Left lung (tissue), 10 donors: ENCODE data around the gene SAMD3. TPM values are rescaled to one million over a fixed set of nuclear protein-coding genes. Genes with fewer than 3 reads are reported as not detected.
A peak's percentile ranks its signal among the peaks of the same experiment; 100 is the strongest.

Source experiments
- ATAC-seq: fragments of 200-7000 bp; cut with Tn5 transposase; one replicate; pipeline ENCODE4 v1.9.1; 2020; ENCODE audit warnings: moderate library complexity
- DNase-seq, 4 donors: peaks; one replicate each; pipeline ENCODE4 v3.0.0-alpha.2; 2013 to 2020
- H3K27ac ChIP-seq, 2 donors: fragments of 200-600 bp; sonication (generic) in 1 of 2; one replicate each; pipeline versions ENCODE4 v1.5.0 to v1.8.0; 2020 to 2021
- H3K27me3 ChIP-seq, 2 donors: fragments of 200-600 bp; sonication (generic) in 1 of 2; one replicate each; pipeline versions ENCODE4 v1.5.0 to v1.8.0; 2020 to 2021
- H3K36me3 ChIP-seq, 2 donors: fragments of 200-600 bp; sonication (generic) in 1 of 2; one replicate each; pipeline versions ENCODE4 v1.5.0 to v1.8.0; 2020 to 2021
- H3K4me1 ChIP-seq, 2 donors: fragments of 200-600 bp; one replicate each; pipeline ENCODE4 v1.8.0; 2021
- H3K4me3 ChIP-seq, 2 donors: fragments of 200-600 bp; sonication (generic) in 1 of 2; one replicate each; pipeline versions ENCODE4 v1.5.0 to v1.8.0; 2020 to 2021; ENCODE audit warnings: mild to moderate bottlenecking in 1 of 2
- H3K9me3 ChIP-seq, 2 donors: fragments of 200-600 bp; sonication (generic) in 1 of 2; one replicate each; pipeline versions ENCODE4 v1.5.0 to v1.8.0; 2020 to 2021
- intact Hi-C, 2 donors: fragments of 100-400 bp; cut with DNase I; formaldehyde crosslinking; loops; one replicate each; pipeline versions ENCODE4 v1.11.2 to v1.14.2; 2022
- polyA plus RNA-seq, 6 donors: library from polyadenylated mRNA; unstranded; fragments of 120-200 nt; gene quantifications; one replicate each; pipeline ENCODE4 v1.2.1, GENCODE V29; 2013; ENCODE audit not compliant: insufficient read length in 6 of 6
- total RNA-seq, 2 donors: library from RNA; stranded (reverse); fragmentation: NEBNext Ultra II Directional; extraction: Animal tissue kit (Norgen Biotek cat#: 25700); gene quantifications; one replicate each; pipeline ENCODE4 v1.2.1, GENCODE V29; 2021
- TF ChIP-seq, protein P1 (sequence below), 2 donors: fragments of 200-600 bp; sonication (generic) in 1 of 2; IDR thresholded peaks; one replicate each; pipeline versions ENCODE4 v1.5.0 to v1.8.0; 2021; ENCODE audit warnings: antibody characterized with exemption in 2 of 2
- donor health status: DM: no; HTN: yes; CAD: no.
- donor health status: DM: no; HTN: no; CAD: no.

Gene SAMD3
- total and polyA plus RNA-seq, 8 donors = 0.56 to 2.7 (median 1.4) TPM

DNA sequence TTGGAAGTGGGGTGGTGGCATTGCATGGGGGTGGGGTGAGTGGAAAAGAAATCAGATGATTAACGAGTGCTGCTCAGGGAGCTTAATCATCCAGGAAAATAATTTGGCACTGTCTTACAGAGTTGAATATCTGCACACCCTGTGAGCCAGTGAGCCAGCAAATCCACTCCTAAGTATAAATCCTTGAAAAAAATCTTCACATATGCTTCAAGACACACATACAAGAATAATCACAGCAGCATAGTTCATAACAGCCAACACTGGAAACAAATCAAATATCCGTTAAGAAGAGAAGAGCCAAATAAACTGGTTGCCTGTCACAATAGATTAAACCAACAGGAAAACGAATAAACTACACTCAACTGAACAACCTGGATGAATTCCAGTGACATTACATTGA lies 62.8 kb downstream of the SAMD3 start:
- Histone ChIP-seq H3K27ac (no peak overlapping the region), H3K9me3 (peaks cover 0 to 13% of the 10 kb centered on the region in 2 donors), H3K4me3 (no peak overlapping the region), H3K4me1 (no peaks in the 10 kb centered on the region), H3K27me3 (no peaks in the 10 kb centered on the region), H3K36me3 (no peaks in the 10 kb centered on the region)
- DNase-seq = peak in 2 of 4 donors; percentile 54 to 60
- intact Hi-C loops = no loop called here
- no peak for ATAC-seq
- TF ChIP-seq, protein P1, sequence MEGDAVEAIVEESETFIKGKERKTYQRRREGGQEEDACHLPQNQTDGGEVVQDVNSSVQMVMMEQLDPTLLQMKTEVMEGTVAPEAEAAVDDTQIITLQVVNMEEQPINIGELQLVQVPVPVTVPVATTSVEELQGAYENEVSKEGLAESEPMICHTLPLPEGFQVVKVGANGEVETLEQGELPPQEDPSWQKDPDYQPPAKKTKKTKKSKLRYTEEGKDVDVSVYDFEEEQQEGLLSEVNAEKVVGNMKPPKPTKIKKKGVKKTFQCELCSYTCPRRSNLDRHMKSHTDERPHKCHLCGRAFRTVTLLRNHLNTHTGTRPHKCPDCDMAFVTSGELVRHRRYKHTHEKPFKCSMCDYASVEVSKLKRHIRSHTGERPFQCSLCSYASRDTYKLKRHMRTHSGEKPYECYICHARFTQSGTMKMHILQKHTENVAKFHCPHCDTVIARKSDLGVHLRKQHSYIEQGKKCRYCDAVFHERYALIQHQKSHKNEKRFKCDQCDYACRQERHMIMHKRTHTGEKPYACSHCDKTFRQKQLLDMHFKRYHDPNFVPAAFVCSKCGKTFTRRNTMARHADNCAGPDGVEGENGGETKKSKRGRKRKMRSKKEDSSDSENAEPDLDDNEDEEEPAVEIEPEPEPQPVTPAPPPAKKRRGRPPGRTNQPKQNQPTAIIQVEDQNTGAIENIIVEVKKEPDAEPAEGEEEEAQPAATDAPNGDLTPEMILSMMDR (IDR thresholded peaks at IDR 0.05) = no peak

- Histone ChIP-seq H3K27ac (no peak overlapping the region), H3K4me1 (no peaks in the 10 kb centered on the region), H3K9me3 (peaks cover 0 to 13% of the 10 kb centered on the region in 2 donors), H3K36me3 (no peaks in the 10 kb centered on the region), H3K27me3 (no peaks in the 10 kb centered on the region), H3K4me3 (no peak overlapping the region)
- DNase-seq (no peak), ATAC-seq (no peak)
- TF ChIP-seq, protein P1 (IDR thresholded peaks at IDR 0.05) = no peak
- intact Hi-C loops = no loop called here
These were observed 64.2 kb downstream of the SAMD3 start for GRCh38 chr6:130158548-130158947.

GRCh38 chr6:130158056-130158455 lies 64.7 kb downstream of the SAMD3 start:
- no peak overlapping the region for H3K27ac ChIP-seq
- H3K27me3 ChIP-seq = no peaks in the 10 kb centered on the region
- H3K9me3 ChIP-seq = peaks cover 0 to 13% of the 10 kb centered on the region in 2 donors
- no peaks in the 10 kb centered on the region for H3K36me3 ChIP-seq
- H3K4me1 ChIP-seq = no peaks in the 10 kb centered on the region
- no peak for DNase-seq
- ATAC-seq = no peak
- intact Hi-C loops = no loop called here
- TF ChIP-seq, protein P1 (IDR thresholded peaks at IDR 0.05) = no peak
- no peak overlapping the region for H3K4me3 ChIP-seq

DNA sequence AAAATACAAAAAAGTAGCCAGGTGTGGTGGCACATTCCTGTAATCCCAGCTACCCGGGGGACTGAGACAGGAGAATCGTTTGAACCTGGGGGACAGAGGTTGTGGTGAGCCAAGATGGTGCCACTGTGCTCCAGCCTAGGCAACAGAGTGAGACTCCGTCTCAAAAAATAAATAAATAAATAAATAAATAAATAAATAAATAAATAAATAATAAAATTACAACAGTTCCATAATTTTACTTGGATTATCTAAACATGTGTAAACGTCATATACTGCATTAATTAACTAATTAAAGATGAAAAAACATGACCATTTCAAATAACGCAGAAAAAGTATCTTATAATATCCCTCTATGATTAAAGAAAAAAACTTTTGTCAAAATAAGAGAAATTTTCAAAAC lies 65.8 kb downstream of the SAMD3 start:
- Histone ChIP-seq H3K27me3 (no peaks in the 10 kb centered on the region), H3K9me3 (peaks cover 0 to 13% of the 10 kb centered on the region in 2 donors), H3K27ac (no peak overlapping the region), H3K4me3 (no peak overlapping the region), H3K4me1 (no peaks in the 10 kb centered on the region), H3K36me3 (no peaks in the 10 kb centered on the region)
- TF ChIP-seq, protein P1 (IDR thresholded peaks at IDR 0.05) = no peak
- DNase-seq (no peak), ATAC-seq (no peak)
- intact Hi-C loops = no loop called here

- Histone ChIP-seq H3K27ac (no peak overlapping the region), H3K27me3 (no peaks in the 10 kb centered on the region), H3K9me3 (peaks cover 0 to 3% of the 10 kb centered on the region in 2 donors), H3K4me1 (no peaks in the 10 kb centered on the region), H3K4me3 (no peak overlapping the region), H3K36me3 (no peaks in the 10 kb centered on the region)
- intact Hi-C loops = no loop called here
- no peak for DNase-seq
- TF ChIP-seq, protein P1 (IDR thresholded peaks at IDR 0.05) = no peak
- no peak for ATAC-seq
These were observed 69.7 kb downstream of the SAMD3 start for GRCh38 chr6:130152908-130153510.
